Ovary (tissue), 9 donors: ENCODE data around the gene IFITM10. TPM values are rescaled to one million over a fixed set of nuclear protein-coding genes. Genes with fewer than 3 reads are reported as not detected.

ENCODE experiments used
- DNase-seq, 5 donors: peaks; one replicate each; pipeline ENCODE4 v3.0.0-alpha.2; 2019 to 2020
- H3K27ac ChIP-seq, 2 donors: fragments of 200-600 bp; one replicate each; pipeline versions ENCODE4 v1.5.1 to v1.8.0; 2019 to 2022
- H3K27me3 ChIP-seq: fragments of 200-600 bp; one replicate; pipeline ENCODE4 v1.8.0; 2022
- H3K36me3 ChIP-seq: fragments of 200-600 bp; sonication (generic); one replicate; pipeline ENCODE4 v1.5.1; 2019
- H3K4me1 ChIP-seq: one replicate; pipeline ENCODE4 v1.8.1; 2013; ENCODE audit warnings: mild to moderate bottlenecking, moderate library complexity; ENCODE audit not compliant: insufficient read depth
- H3K4me3 ChIP-seq: fragments of 200-600 bp; sonication (generic); one replicate; pipeline ENCODE4 v1.5.1; 2017
- H3K9me3 ChIP-seq, 2 donors: fragments of 200-600 bp in 1 of 2; sonication (generic) in 1 of 2; one replicate each; pipeline versions ENCODE4 v1.5.1 to v1.8.1; 2013 to 2019; ENCODE audit warnings: mild to moderate bottlenecking in 1 of 2, moderate library complexity in 1 of 2
- CTCF ChIP-seq, 3 donors: fragments of 450-650 bp in 2 of 3; fragments of 200-600 bp in 1 of 3; IDR thresholded peaks; one replicate each; pipeline versions ENCODE4 v1.5.1 to v1.8.0; 2016 to 2022; ENCODE audit warnings: antibody characterized with exemption in 3 of 3, mild to moderate bottlenecking in 1 of 3
- EP300 ChIP-seq: sonication (generic); formaldehyde crosslinking; IDR thresholded peaks from one replicate; pipeline ENCODE4 v1.6.1; 2017; ENCODE audit warnings: antibody characterized with exemption
- POLR2A ChIP-seq: fragments of 450-650 bp; IDR thresholded peaks from one replicate; pipeline ENCODE4 v1.6.1; 2017; ENCODE audit warnings: antibody characterized with exemption, mild to moderate bottlenecking, moderate library complexity
- WGBS, 3 donors: extraction: QIAGEN DNeasy Blood & Tissue Kit in 1 of 3; methylation state at CpG; one replicate each; pipeline versions ENCODE4 v1.1.5 to v1.1.7; 2013 to 2017; 5-methylcytosine and 5-hydroxymethylcytosine counted together
- intact Hi-C, 4 donors: fragments of 100-400 bp; cut with DNase I; formaldehyde crosslinking; loops; one replicate each; pipeline versions ENCODE4 v1.11.0 to v1.15.1; 2022 to 2023
- polyA plus RNA-seq, 2 donors: library from polyadenylated mRNA; stranded (reverse); fragments of 200-250 nt in 1 of 2; fragments of 350-450 nt in 1 of 2; fragmentation: Illumina TruSeq in 1 of 2; extraction: RNeasy Lipid Tissue Mini Kit (QIAGEN cat#74804) in 1 of 2; gene quantifications; one replicate each; pipeline ENCODE4 v1.2.3, GENCODE V29; 2013 to 2014
- total RNA-seq, 7 donors: library from RNA; depleted of rRNA in 2 of 7; stranded (reverse); fragments of >200 nt in 2 of 7; fragmentation: NEBNext Ultra II Directional in 3 of 7; extraction: Animal tissue kit (Norgen Biotek cat#: 25700) in 3 of 7; gene quantifications; one replicate each; pipeline versions ENCODE4 v1.1.0 to v1.2.4, GENCODE V29; 2016 to 2023
- donor health status: DM: no; HTN: no; CAD: no; lungs with moderate emphysema.
- donor health status: DM: no; HTN: no; CAD: no.
- donor health status: Bipolar disorder and iron deficiency.
- donor health status: DM: yes; HTN: yes; CAD: no.
- donor health status: DM: no; HTN: no; CAD: no.
- donor health status: DM: yes; HTN: yes; CAD: no.

The IFITM10 gene
- total and polyA plus RNA-seq, 9 donors: 0.15 to 3.6 (median 0.97) TPM

- intact Hi-C loops: loop anchor here in 1 of 4 donors (10.0 kb wide), 1 partner anchor 50 kb away; no protein-coding TSS in a partner anchor
- 79 to 81% (median 80%) methylated on average over 23 of the region's 23 CpGs for WGBS, 3 donors
Observed at GRCh38 chr11:1784761-1785650, 34.6 kb upstream of the IFITM10 start.

GRCh38 chr11:1783725-1784529 lies 33.5 kb upstream of the IFITM10 start:
- Histone ChIP-seq H3K27ac (no peak overlapping the region), H3K4me3 (no peak overlapping the region), H3K36me3 (no peaks in the 10 kb centered on the region), H3K27me3 (no peaks in the 10 kb centered on the region), H3K4me1 (no peaks in the 10 kb centered on the region), H3K9me3 (no peaks in the 10 kb centered on the region)
- 76 to 80% (median 77%) methylated on average over 24 of the region's 24 CpGs for WGBS, 3 donors
- intact Hi-C loops: loop anchor here in 1 of 4 donors (10.0 kb wide), 1 partner anchor 49 kb away; no protein-coding TSS in a partner anchor
- no peak for DNase-seq
- TF ChIP-seq CTCF (IDR thresholded peaks at IDR 0.05): no peak

More at GRCh38 chr11:1784761-1785650, 34.6 kb upstream of the IFITM10 start:
- Histone ChIP-seq H3K27me3 (no peaks in the 10 kb centered on the region), H3K9me3 (no peaks in the 10 kb centered on the region), H3K36me3 (no peaks in the 10 kb centered on the region), H3K4me3 (no peak overlapping the region), H3K27ac (no peak overlapping the region), H3K4me1 (no peaks in the 10 kb centered on the region)
- no peak for TF ChIP-seq POLR2A
- TF ChIP-seq CTCF (IDR thresholded peaks at IDR 0.05): no peak
- no peak for TF ChIP-seq EP300
- no peak for DNase-seq

- no peak overlapping the region for H3K27ac ChIP-seq
Observed at GRCh38 chr11:1782831-1783724, 32.7 kb upstream of the IFITM10 start.

More at GRCh38 chr11:1782831-1783724, 32.7 kb upstream of the IFITM10 start:
- DNase-seq: no peak
- Histone ChIP-seq H3K36me3 (no peaks in the 10 kb centered on the region), H3K9me3 (no peaks in the 10 kb centered on the region), H3K4me1 (no peaks in the 10 kb centered on the region), H3K27me3 (no peaks in the 10 kb centered on the region), H3K4me3 (no peak overlapping the region)
- intact Hi-C loops: loop anchor here in 1 of 4 donors (10.0 kb wide), 1 partner anchor 48 kb away; no protein-coding TSS in a partner anchor
- 58 to 64% (median 61%) methylated on average over 20 of the region's 20 CpGs for WGBS, 3 donors
- TF ChIP-seq POLR2A (no peak), CTCF (IDR thresholded peaks at IDR 0.05) (no peak), EP300 (no peak)
